ENCODE data around the gene COX4I1.

COX4I1 gene

DNA sequence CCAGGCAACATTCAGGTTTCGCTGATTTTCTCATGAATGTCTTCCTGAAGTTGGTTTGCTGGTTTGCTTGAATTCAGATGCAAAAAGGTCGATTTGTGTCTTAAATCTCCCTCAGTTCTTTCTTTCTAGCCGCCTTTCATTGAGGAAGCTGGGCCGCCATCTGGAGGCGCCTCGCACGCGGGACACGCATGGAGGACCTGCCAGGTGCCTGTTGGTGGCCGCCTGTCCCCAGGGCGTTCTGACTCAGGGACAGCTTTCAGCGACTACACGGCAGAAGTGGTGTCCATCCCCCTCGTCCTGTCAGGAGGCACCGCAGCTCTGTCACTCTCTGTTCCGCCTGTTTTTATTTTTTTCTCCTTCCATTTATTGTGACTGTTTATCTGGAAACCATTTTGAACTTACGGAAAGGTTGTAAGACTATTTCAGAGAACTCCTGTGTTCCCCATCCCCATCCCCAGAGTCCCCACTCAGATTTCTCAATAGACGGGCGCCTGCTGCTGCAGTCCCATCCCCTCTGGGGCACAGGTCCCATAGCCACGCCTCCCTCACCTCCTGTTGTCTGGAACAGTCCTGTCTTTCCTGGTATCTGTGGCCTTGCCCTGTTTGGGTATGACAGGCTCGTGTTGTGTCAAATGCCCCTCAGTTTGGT, 33.2 kb downstream of the COX4I1 start:
- CTCF ChIA-PET = no interaction called here
- TF ChIP-seq CTBP1 (IDR thresholded peaks at IDR 0.05; ENCODE audit: borderline replicate concordance) (no peak), ARNT (IDR thresholded peaks at IDR 0.05) (no peak), HDGF (IDR thresholded peaks at IDR 0.05; ENCODE audit: borderline replicate concordance) (no peak), SP1 (IDR thresholded peaks at IDR 0.05) (no peak), FOXM1 (IDR thresholded peaks at IDR 0.05; ENCODE audit: borderline replicate concordance) (no peak), SUZ12 (IDR thresholded peaks at IDR 0.05) (no peak), FOXA1 (IDR thresholded peaks at IDR 0.05) (no peak), L3MBTL2 (conservative IDR thresholded peaks at IDR 0.05) (no peak), TARDBP (IDR thresholded peaks at IDR 0.05) (no peak), NFRKB (IDR thresholded peaks at IDR 0.05) (no peak), FOXK2 (IDR thresholded peaks at IDR 0.05) (no peak), LEF1 (IDR thresholded peaks at IDR 0.05; ENCODE audit: borderline replicate concordance) (no peak), ZNF384 (IDR thresholded peaks at IDR 0.05) (no peak), BHLHE40 (IDR thresholded peaks at IDR 0.05; ENCODE audit: borderline replicate concordance) (no peak), ELF4 (IDR thresholded peaks at IDR 0.05) (no peak)
- TF ChIP-seq, protein P1, sequence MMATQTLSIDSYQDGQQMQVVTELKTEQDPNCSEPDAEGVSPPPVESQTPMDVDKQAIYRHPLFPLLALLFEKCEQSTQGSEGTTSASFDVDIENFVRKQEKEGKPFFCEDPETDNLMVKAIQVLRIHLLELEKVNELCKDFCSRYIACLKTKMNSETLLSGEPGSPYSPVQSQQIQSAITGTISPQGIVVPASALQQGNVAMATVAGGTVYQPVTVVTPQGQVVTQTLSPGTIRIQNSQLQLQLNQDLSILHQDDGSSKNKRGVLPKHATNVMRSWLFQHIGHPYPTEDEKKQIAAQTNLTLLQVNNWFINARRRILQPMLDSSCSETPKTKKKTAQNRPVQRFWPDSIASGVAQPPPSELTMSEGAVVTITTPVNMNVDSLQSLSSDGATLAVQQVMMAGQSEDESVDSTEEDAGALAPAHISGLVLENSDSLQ (IDR thresholded peaks at IDR 0.05) = no peak
- POLR2A ChIA-PET = no interaction called here
- no peak for DNase-seq (ENCODE audit: extremely low spot score)

DNA sequence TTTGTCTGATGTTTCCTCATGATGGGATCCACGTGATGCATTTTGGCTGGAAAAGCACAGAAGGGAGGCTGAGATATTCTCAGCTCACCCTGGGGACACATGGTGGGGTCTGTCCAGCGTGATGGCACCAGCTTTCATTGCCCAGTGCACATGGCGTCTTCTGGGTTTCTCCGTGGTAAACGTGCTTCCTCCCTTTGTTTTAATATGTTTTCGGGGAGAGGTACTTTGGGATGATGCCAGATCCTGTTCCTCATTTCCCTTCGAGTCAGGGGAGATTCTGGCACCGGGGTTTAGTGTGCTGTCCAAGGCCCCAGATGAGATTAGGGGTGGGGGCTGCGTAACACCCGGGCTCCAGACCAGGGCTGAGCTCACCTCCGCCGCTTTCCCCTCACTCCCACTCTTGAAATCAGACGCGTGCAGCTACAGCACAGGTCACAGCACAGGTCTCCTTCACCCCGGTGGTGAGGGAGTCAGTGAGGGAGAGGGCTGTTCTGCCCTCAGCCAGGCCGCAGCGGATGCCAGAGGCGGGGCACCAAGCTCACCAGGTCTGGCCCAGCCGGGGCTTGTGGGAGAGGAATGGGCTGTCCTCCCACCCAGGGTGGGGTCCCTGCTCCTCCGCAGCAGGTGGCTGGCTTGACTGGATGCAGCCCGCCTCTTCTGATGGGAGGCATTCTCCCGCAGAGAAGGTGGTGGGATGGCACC, 33.9 kb downstream of the COX4I1 start:
- no peak for DNase-seq (ENCODE audit: extremely low spot score)
- no peak for TF ChIP-seq TARDBP (IDR thresholded peaks at IDR 0.05)
- POLR2A ChIA-PET = no interaction called here
- CTCF ChIA-PET = no interaction called here

DNA sequence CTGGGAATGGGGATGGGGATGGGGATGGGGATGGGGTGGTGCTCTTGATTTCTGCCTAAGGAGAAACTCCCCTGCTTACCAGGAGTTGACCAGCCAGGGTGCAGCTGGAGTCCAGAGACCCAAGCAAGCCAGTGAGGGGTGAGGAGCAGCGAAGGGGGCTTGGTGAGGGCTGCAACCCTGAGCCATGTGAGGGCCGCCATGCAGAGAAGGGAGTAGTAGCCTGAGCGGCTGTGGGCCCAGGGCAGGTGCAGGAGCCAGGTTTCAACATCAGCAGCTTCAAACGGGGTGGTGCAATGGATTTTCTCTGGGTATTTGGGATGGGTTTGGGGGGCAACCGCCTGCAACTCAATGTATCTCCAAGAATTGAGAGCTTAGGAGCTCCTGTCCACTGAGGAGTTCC, 35.2 kb downstream of the COX4I1 start:
- DNase-seq (ENCODE audit: extremely low spot score) = no peak
- ChIA-PET POLR2A (no interaction called here), CTCF (no interaction called here)
- no peak for TF ChIP-seq ELF4 (IDR thresholded peaks at IDR 0.05)
- TF ChIP-seq ARNT (IDR thresholded peaks at IDR 0.05) = no peak
- TF ChIP-seq FOXM1 (IDR thresholded peaks at IDR 0.05; ENCODE audit: borderline replicate concordance) = no peak
- TF ChIP-seq SUZ12 (IDR thresholded peaks at IDR 0.05) = no peak
- TF ChIP-seq CTBP1 (IDR thresholded peaks at IDR 0.05; ENCODE audit: borderline replicate concordance) = no peak
- no peak for TF ChIP-seq TARDBP (IDR thresholded peaks at IDR 0.05)
- no peak for TF ChIP-seq SP1 (IDR thresholded peaks at IDR 0.05)
- TF ChIP-seq BHLHE40 (IDR thresholded peaks at IDR 0.05; ENCODE audit: borderline replicate concordance) = no peak
- TF ChIP-seq, protein P1 (IDR thresholded peaks at IDR 0.05) = no peak

DNA sequence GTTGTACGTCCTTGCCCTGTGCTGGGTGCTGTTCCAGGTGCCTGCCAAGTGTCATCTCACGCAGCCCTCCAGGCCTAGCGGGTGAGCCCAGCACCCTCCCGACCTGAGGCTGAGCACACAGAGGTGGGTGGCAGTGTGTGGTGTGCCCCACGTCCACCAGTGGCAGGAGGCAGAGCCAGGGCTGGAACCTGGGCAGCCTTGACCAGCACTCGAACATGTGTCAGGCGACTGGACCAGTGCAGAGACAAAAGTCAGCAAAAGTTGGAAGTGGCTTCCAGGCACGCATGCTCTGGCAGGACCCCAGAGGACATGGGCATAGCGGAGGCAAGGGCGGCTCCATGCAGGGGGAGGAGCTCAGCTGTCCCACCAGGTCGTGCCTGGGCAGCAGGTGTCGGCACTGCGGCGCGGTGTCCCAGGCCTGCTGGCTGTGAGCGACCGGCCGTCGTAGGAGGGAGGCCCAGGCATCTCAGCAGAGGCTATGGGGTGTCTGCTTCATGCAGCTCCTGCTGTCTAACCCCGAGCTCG, 35.8 kb downstream of the COX4I1 start:
- ChIA-PET POLR2A (no interaction called here), CTCF (no interaction called here)
- TF ChIP-seq HDGF (IDR thresholded peaks at IDR 0.05; ENCODE audit: borderline replicate concordance) = no peak
- no peak for DNase-seq (ENCODE audit: extremely low spot score)

DNA sequence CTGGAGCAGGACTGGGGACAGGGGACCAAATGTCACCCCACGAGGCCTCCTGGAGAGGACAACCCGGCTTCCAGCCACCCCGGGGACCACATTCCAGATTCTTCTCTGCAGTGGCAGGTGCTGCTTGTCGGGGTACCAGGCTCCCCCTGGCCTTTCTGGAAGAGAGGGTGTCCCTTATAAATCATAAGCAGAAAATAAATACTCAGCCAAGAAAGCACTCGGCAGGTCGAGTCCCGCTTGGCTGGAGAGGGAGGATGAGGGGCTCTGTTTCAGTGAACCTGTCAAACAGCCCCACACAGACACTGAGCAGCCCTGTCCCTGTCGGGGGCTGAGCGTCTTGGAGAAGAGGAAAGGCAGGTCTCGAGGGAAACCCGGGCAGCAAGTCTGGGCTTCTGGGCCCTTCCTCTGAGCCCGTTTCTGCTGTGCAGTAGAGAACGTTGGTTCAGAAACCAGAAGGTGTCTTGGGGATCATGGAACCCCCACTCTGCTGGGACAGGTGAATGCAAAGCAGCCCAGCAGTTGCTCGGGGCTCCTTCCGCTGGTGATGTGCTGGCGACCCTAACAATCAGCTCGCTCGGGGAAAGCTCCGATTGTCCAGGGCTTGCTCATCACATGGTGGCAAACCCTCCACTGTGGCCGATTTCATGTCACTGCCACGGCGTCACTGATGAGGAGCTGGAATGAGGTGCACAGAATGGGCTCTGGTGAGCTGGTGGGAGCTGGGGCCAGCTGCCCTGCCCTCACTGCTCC, 36.6 kb downstream of the COX4I1 start:
- ChIA-PET CTCF (interaction anchor here (1.2 kb wide), 1 partner anchor 14 kb away, joined by 3 read pairs; no protein-coding TSS in a partner anchor), POLR2A (no interaction called here)
- no peak for DNase-seq (ENCODE audit: extremely low spot score)
- no peak for TF ChIP-seq ARNT (IDR thresholded peaks at IDR 0.05)
- TF ChIP-seq SUZ12 (IDR thresholded peaks at IDR 0.05) = no peak
- TF ChIP-seq ELF4 (IDR thresholded peaks at IDR 0.05) = no peak
- TF ChIP-seq FOXA1 (IDR thresholded peaks at IDR 0.05) = no peak
- TF ChIP-seq TARDBP (IDR thresholded peaks at IDR 0.05) = no peak
- TF ChIP-seq HDGF (IDR thresholded peaks at IDR 0.05; ENCODE audit: borderline replicate concordance) = no peak
- no peak for TF ChIP-seq FOXM1 (IDR thresholded peaks at IDR 0.05; ENCODE audit: borderline replicate concordance)
- no peak for TF ChIP-seq L3MBTL2 (conservative IDR thresholded peaks at IDR 0.05)
- TF ChIP-seq FOXK2 (IDR thresholded peaks at IDR 0.05) = no peak
- no peak for TF ChIP-seq SP1 (IDR thresholded peaks at IDR 0.05)
- TF ChIP-seq CTBP1 (IDR thresholded peaks at IDR 0.05; ENCODE audit: borderline replicate concordance) = no peak
- no peak for TF ChIP-seq LEF1 (IDR thresholded peaks at IDR 0.05; ENCODE audit: borderline replicate concordance)
- TF ChIP-seq ZNF384 (IDR thresholded peaks at IDR 0.05) = no peak
- no peak for TF ChIP-seq BHLHE40 (IDR thresholded peaks at IDR 0.05; ENCODE audit: borderline replicate concordance)
- TF ChIP-seq, protein P1 (IDR thresholded peaks at IDR 0.05) = no peak
- no peak for TF ChIP-seq NFRKB (IDR thresholded peaks at IDR 0.05)

Data from HEK293T (cell line).